Hepatic stellate cell (primary cell): ENCODE measurements around the gene TRAF3.
A peak's percentile ranks its signal among the peaks of the same experiment; 100 is the strongest.
"Not testable (repeated sequence)": the region's sequence is repeated elsewhere in the genome, so short reads cannot be mapped to it uniquely, and the experiment has no call there.

ENCODE experiments used
- DNase-seq: peaks from one replicate; pipeline ENCODE4 v3.0.0; 2011; ENCODE audit warnings: low spot score

TRAF3 gene

GRCh38 chr14:102892651-102893050 lies 115.4 kb downstream of the TRAF3 start:
- no peak for DNase-seq

GRCh38 chr14:102893452-102893851 lies 116.2 kb downstream of the TRAF3 start:
- DNase-seq = peak; percentile 88

GRCh38 chr14:102896735-102897134 lies 119.5 kb downstream of the TRAF3 start:
- DNase-seq = not testable (repeated sequence)

- no peak for DNase-seq
Observed at GRCh38 chr14:102897299-102898027, 120.2 kb downstream of the TRAF3 start.

- no peak for DNase-seq
Observed at GRCh38 chr14:102898298-102898697, 121.0 kb downstream of the TRAF3 start.

- DNase-seq = no peak
Observed at GRCh38 chr14:102898776-102899515, 121.7 kb downstream of the TRAF3 start.

- DNase-seq = no peak
Observed at GRCh38 chr14:102899516-102899900, 122.3 kb downstream of the TRAF3 start.

- no peak for DNase-seq
Observed at GRCh38 chr14:102900631-102901571, 123.7 kb downstream of the TRAF3 start.

- no peak for DNase-seq
Observed at GRCh38 chr14:102901633-102902032, 124.4 kb downstream of the TRAF3 start.

- DNase-seq = no peak
Observed at GRCh38 chr14:102902086-102902485, 124.8 kb downstream of the TRAF3 start.

GRCh38 chr14:102902523-102903247 lies 125.4 kb downstream of the TRAF3 start:
- no peak for DNase-seq

GRCh38 chr14:102903248-102903888 lies 126.1 kb downstream of the TRAF3 start:
- no peak for DNase-seq

GRCh38 chr14:102903889-102904512 lies 126.8 kb downstream of the TRAF3 start:
- no peak for DNase-seq

- DNase-seq = no peak
Observed at GRCh38 chr14:102905116-102906108, 128.2 kb downstream of the TRAF3 start.

GRCh38 chr14:102906616-102907302 lies 129.5 kb downstream of the TRAF3 start:
- no peak for DNase-seq

- DNase-seq = no peak
Observed at GRCh38 chr14:102907303-102907844, 130.1 kb downstream of the TRAF3 start.

GRCh38 chr14:102907980-102908730 lies 130.9 kb downstream of the TRAF3 start:
- no peak for DNase-seq
